Omental fat pad (tissue), 4 donors: ENCODE results near the gene NBAS. TPM values are rescaled to one million over a fixed set of nuclear protein-coding genes. Genes with fewer than 3 reads are reported as not detected.

Source experiments
- ATAC-seq: fragments of 150-250 bp; one replicate; pipeline ENCODE4 v1.9.1; 2016; ENCODE audit warnings: mild to moderate bottlenecking, moderate library complexity; ENCODE audit not compliant: low FRiP score
- DNase-seq: peaks from one replicate; pipeline ENCODE4 v3.0.0-alpha.2; 2019; ENCODE audit warnings: low spot score
- total RNA-seq, 4 donors: library from RNA; depleted of rRNA; stranded (reverse); fragments of >200 nt; gene quantifications; one replicate each; pipeline ENCODE4 v1.1.0, GENCODE V29; 2016
- TF ChIP-seq, protein P1 (sequence below), 3 donors: fragments of 450-650 bp; IDR thresholded peaks; one replicate each; pipeline ENCODE4 v1.5.1; 2016 to 2017; ENCODE audit warnings: antibody characterized with exemption in 3 of 3, mild to moderate bottlenecking in 3 of 3, moderate library complexity in 2 of 3

NBAS gene
- total RNA-seq, 4 donors from 2014 or later, result 29.4 to 57.7 (median 38.2) TPM

DNA sequence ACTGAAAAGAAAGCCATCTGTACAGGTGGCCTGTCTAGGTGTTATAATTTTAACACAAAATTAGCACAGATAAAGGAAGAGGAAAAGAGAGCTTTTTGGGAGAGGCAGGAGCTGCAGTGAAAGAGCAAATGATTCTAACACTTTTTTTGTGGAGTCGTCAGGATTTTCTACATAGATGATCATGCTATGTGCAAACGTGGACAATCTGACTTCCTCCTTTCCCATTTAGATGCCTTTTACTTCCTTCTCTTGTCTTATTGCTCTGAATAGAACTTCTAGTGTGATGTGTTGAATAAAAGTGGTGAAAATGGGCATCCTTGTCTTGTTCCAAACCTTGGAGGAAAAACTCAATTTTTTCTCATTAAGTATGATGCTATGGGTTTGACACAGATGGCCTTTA is 334.5 kb downstream of the NBAS start:
- TF ChIP-seq, protein P1, sequence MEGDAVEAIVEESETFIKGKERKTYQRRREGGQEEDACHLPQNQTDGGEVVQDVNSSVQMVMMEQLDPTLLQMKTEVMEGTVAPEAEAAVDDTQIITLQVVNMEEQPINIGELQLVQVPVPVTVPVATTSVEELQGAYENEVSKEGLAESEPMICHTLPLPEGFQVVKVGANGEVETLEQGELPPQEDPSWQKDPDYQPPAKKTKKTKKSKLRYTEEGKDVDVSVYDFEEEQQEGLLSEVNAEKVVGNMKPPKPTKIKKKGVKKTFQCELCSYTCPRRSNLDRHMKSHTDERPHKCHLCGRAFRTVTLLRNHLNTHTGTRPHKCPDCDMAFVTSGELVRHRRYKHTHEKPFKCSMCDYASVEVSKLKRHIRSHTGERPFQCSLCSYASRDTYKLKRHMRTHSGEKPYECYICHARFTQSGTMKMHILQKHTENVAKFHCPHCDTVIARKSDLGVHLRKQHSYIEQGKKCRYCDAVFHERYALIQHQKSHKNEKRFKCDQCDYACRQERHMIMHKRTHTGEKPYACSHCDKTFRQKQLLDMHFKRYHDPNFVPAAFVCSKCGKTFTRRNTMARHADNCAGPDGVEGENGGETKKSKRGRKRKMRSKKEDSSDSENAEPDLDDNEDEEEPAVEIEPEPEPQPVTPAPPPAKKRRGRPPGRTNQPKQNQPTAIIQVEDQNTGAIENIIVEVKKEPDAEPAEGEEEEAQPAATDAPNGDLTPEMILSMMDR (IDR thresholded peaks at IDR 0.05), result no peak
- ATAC-seq, result no peak
- DNase-seq, result no peak

- DNase-seq, result no peak
- TF ChIP-seq, protein P1 (IDR thresholded peaks at IDR 0.05), result no peak
These were observed 336.0 kb downstream of the NBAS start for GRCh38 chr2:15225131-15225530.

DNA sequence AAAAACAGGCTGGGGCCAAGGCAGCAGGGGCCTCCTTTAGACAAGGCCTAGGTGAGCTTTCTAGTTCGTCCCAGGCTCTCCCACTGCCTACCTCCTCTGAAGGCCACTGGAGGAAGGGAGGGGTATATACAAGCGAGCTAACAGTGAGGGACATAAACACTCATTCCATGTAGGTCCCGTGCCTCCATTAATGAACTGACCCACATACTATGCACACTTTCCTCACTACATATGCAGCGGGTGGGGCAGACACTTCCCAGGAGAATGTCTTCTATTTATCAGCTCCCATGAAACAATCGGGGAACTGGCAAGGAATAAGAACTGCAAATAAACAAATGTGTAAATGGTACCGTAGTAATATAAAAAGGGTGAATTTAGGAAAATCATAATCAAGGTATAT is 336.5 kb downstream of the NBAS start:
- TF ChIP-seq, protein P1 (IDR thresholded peaks at IDR 0.05), result no peak
- DNase-seq, result no peak
- ATAC-seq, result no peak

More at GRCh38 chr2:15225131-15225530, 336.0 kb downstream of the NBAS start:
- ATAC-seq, result no peak

GRCh38 chr2:15223887-15224286 is 337.2 kb downstream of the NBAS start:
- DNase-seq, result no peak
- TF ChIP-seq, protein P1 (IDR thresholded peaks at IDR 0.05), result no peak
- no peak for ATAC-seq

DNA sequence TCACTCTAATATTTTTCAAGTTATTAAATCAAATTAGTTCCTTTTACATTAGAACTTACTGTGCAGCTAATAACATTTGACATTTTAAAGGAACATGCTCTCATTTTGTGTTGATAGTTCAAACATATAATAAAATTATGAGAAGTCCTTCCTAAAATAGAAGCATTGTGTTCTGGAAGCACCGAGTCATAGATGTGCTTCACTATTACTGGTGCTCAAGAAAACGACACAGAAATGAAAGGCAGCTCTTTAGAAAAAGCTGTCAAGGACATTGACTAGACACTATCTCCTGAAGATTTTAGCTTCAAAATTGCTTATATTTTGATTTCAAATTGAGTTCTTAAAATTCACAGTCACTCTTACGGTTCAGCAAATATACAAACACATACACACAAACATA is 338.3 kb downstream of the NBAS start:
- TF ChIP-seq, protein P1 (IDR thresholded peaks at IDR 0.05), result no peak
- ATAC-seq (no peak), DNase-seq (no peak)

DNA sequence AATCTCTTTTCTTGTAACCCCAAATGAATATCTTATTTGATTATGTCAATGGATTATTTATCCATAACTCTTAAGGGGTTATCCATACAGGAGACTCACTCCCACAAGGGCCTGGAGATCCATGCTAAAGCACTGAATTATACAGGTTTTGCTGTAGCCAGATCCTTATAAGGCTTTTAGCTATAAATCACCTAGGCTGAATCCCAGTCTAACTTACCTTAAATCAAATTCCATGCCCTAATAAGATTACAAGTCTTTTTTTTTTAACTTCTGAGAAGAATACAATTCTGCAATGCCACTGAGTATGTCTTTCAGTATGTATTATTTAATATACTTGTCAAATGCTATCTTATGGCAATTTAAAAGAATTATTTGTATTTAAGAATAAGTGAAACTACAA is 340.5 kb downstream of the NBAS start:
- TF ChIP-seq, protein P1 (IDR thresholded peaks at IDR 0.05), result no peak
- no peak for DNase-seq
- no peak for ATAC-seq

GRCh38 chr2:15218423-15219086 is 342.6 kb downstream of the NBAS start:
- DNase-seq, result no peak
- TF ChIP-seq, protein P1 (IDR thresholded peaks at IDR 0.05), result no peak
- ATAC-seq, result no peak
